ENCODE results near the gene RNASE9. TPM values are rescaled to one million over a fixed set of nuclear protein-coding genes. Genes with fewer than 3 reads are reported as not detected.
"Not testable (repeated sequence)": the region's sequence is repeated elsewhere in the genome, so short reads cannot be mapped to it uniquely, and the experiment has no call there.

Gene RNASE9
- total RNA-seq, 4 donors from 2014 or later: not detected

DNA sequence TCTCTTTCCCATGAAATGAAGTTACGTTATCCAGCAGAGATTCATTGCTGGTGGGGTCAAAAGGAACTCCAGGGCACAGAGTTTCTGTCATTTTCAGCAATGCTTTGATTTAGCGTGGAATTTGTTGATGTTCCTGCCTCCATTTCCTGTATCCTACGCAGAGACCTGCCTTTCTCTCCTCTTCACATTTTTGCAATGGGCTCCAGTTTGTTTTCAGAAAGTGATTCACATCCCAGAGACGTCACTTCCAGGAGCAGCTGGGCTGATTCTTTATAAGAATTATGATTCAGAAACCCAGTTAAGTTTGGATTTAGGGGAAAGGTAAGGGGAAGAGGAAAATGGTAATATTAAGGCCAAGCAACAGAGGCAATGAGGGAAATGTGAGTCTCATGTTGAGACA lies 43.9 kb downstream of the RNASE9 start:
- DNase-seq (ENCODE audit: extremely low spot score): no peak
- H3K9me3 ChIP-seq: peaks cover 0 to 3% (median 0%) of the 10 kb centered on the region in 4 donors
- peaks cover 0 to 12% (median 0%) of the 10 kb centered on the region in 4 donors for H3K27me3 ChIP-seq
- no peaks in the 10 kb centered on the region for H3K36me3 ChIP-seq
- TF ChIP-seq POLR2A (IDR thresholded peaks at IDR 0.05; ENCODE audit: low read depth) (no peak), POLR2AphosphoS5 (IDR thresholded peaks at IDR 0.05) (no peak), EP300 (IDR thresholded peaks at IDR 0.05) (no peak)
- TF ChIP-seq, protein P1, sequence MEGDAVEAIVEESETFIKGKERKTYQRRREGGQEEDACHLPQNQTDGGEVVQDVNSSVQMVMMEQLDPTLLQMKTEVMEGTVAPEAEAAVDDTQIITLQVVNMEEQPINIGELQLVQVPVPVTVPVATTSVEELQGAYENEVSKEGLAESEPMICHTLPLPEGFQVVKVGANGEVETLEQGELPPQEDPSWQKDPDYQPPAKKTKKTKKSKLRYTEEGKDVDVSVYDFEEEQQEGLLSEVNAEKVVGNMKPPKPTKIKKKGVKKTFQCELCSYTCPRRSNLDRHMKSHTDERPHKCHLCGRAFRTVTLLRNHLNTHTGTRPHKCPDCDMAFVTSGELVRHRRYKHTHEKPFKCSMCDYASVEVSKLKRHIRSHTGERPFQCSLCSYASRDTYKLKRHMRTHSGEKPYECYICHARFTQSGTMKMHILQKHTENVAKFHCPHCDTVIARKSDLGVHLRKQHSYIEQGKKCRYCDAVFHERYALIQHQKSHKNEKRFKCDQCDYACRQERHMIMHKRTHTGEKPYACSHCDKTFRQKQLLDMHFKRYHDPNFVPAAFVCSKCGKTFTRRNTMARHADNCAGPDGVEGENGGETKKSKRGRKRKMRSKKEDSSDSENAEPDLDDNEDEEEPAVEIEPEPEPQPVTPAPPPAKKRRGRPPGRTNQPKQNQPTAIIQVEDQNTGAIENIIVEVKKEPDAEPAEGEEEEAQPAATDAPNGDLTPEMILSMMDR (IDR thresholded peaks at IDR 0.05): no peak
- intact Hi-C loops (cut with DNase I): no loop called here
- H3K27ac ChIP-seq (replicated peaks in 1 of 4): no peak overlapping the region
- 53% methylated on average over 4 of the region's 4 CpGs for WGBS
- no peak overlapping the region for H3K4me3 ChIP-seq
- no peaks in the 10 kb centered on the region for H3K4me1 ChIP-seq

DNA sequence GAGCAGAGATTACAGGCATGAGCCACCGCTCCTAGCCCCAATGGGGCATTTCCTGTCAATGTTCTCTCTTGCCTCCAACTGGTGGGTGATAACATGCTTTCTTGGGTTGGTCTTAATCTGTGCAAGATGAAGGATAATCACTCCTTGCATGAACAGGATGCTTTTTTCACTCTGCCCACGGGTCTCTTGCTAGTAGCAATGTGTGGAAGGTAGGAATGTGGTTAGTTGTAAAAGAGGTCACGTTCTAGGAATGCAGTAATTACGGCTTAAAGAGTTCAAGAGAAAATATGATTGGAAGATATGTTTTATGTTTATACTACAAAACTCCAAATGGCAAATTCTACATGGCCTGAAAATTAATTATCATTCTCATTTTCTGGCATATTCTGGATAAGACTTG lies 45.0 kb downstream of the RNASE9 start:
- Histone ChIP-seq H3K4me3 (no peak overlapping the region), H3K27ac (replicated peaks in 1 of 4) (no peak overlapping the region), H3K36me3 (no peaks in the 10 kb centered on the region), H3K4me1 (no peaks in the 10 kb centered on the region), H3K9me3 (peaks cover 0 to 3% (median 0%) of the 10 kb centered on the region in 4 donors), H3K27me3 (peaks cover 0 to 12% (median 0%) of the 10 kb centered on the region in 4 donors)
- intact Hi-C loops (cut with DNase I): no loop called here
- 84% methylated on average over 4 of the region's 4 CpGs for WGBS
- TF ChIP-seq POLR2AphosphoS5 (IDR thresholded peaks at IDR 0.05) (no peak), POLR2A (IDR thresholded peaks at IDR 0.05; ENCODE audit: low read depth) (no peak)
- TF ChIP-seq, protein P1 (IDR thresholded peaks at IDR 0.05): no peak
- no peak for DNase-seq (ENCODE audit: extremely low spot score)

DNA sequence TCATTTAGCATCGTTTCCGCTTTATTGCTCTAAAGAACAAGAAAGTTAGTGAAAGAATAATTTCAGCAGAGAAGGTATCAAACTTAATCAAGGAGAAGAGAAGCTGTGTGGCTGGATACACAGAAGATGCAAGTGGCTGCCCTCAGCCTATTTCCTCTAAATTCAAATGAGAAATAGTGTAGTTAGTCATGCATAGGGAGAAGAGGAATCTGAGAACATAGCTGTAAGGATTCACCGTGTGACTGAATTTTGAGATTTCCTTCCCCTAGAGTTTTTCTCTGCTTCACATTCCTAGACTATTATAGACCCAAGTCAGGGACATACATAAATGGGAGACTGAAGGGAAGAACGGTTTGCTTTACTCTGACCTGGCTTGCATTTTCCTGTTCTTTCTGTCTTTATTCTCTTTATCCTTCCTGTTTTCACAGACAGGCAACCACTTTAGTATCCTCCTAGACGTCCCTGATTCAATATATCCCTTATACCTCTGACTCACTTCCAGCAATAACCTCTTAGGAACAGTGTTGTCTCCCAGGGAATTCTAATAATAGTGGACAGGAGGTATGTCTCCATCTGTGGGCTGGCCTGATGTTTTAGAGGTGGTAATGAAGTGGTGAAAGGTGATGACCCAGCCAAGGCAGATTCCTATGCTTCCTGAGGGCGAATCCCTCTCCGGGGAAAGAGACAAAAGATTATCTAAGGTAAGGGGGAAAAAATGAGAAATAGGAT lies 48.5 kb downstream of the RNASE9 start:
- WGBS: 65% methylated on average over 7 of the region's 7 CpGs
- Histone ChIP-seq H3K27ac (replicated peaks in 1 of 4) (no peak overlapping the region), H3K9me3 (no peaks in the 10 kb centered on the region), H3K36me3 (no peaks in the 10 kb centered on the region), H3K4me1 (no peaks in the 10 kb centered on the region), H3K27me3 (peaks cover 0 to 12% (median 0%) of the 10 kb centered on the region in 4 donors), H3K4me3 (no peak overlapping the region)
- no peak for TF ChIP-seq POLR2A (IDR thresholded peaks at IDR 0.05; ENCODE audit: low read depth)
- TF ChIP-seq EP300 (IDR thresholded peaks at IDR 0.05): no peak
- TF ChIP-seq, protein P1 (IDR thresholded peaks at IDR 0.05): no peak
- no peak for TF ChIP-seq POLR2AphosphoS5 (IDR thresholded peaks at IDR 0.05)
- DNase-seq (ENCODE audit: extremely low spot score): no peak
- intact Hi-C loops (cut with DNase I): no loop called here

DNA sequence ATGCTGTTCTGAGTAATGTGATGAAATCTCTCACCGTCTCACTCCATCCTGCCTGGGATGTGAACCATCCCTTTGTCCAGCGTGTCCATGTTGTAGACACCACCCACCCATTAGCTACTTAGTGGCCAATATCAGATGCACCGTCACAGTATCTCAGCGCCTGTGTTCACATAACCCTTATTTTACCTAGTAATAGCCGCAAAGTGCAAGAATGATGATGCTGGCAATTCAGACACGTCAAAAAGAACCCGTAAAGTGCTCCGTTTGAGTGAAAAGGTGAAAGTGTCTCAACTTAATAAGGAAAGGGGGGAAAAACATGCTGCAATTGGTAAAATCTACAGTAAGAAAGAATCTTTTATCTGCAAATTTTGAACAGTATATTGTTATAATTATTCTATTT lies 52.5 kb downstream of the RNASE9 start:
- H3K27ac ChIP-seq (replicated peaks in 1 of 4): no peak overlapping the region
- no peaks in the 10 kb centered on the region for H3K9me3 ChIP-seq
- H3K36me3 ChIP-seq: no peaks in the 10 kb centered on the region
- H3K27me3 ChIP-seq: no peaks in the 10 kb centered on the region
- no peak for DNase-seq (ENCODE audit: extremely low spot score)
- intact Hi-C loops (cut with DNase I): no loop called here
- WGBS: 87% methylated on average over 8 of the region's 8 CpGs
- TF ChIP-seq POLR2AphosphoS5 (IDR thresholded peaks at IDR 0.05): no peak
- TF ChIP-seq, protein P1 (IDR thresholded peaks at IDR 0.05): no peak
- no peak for TF ChIP-seq POLR2A (IDR thresholded peaks at IDR 0.05; ENCODE audit: low read depth)
- TF ChIP-seq EP300 (IDR thresholded peaks at IDR 0.05): no peak
- H3K4me3 ChIP-seq: no peak overlapping the region
- H3K4me1 ChIP-seq: no peaks in the 10 kb centered on the region

DNA sequence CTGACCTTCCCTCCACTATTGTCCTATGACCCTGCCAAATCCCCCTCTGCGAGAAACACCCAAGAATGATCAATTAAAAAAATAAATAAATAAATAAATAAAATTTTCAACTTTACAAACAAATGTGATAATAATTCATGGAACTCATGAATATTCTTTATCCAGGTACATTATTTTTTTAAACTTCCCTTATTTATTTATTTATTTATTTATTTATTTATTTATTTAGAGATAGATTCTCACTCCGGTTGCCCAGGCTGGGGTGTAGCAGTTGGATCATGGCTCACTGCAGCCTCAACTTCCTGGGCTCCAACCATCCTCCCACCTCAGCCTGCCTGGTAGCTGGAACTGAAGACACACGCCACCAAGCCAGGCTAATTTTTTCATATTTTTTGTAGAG lies 53.3 kb downstream of the RNASE9 start:
- H3K27me3 ChIP-seq; H3K9me3 ChIP-seq; intact Hi-C loops (cut with DNase I); H3K4me3 ChIP-seq; H3K27ac ChIP-seq (replicated peaks in 1 of 4); DNase-seq (ENCODE audit: extremely low spot score); H3K36me3 ChIP-seq; H3K4me1 ChIP-seq: not testable (repeated sequence)
- 92% methylated on average over 3 of the region's 3 CpGs for WGBS

DNA sequence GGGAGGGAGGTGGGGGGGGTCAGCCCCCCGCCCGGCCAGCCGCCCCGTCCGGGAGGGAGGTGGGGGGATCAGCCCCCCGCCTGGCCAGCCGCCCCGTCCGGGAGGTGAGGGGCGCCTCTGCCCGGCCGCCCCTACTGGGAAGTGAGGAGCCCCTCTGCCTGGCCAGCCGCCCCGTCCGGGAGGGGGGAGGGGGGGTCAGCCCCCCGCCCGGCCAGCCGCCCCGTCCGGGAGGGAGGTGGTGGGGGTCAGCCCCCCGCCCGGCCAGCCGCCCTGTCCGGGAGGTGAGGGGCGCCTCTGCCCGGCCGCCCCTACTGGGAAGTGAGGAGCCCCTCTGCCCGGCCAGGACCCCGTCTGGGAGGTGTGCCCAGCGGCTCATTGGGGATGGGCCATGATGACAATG lies 54.1 kb downstream of the RNASE9 start:
- no CpG with 5 or more reads among the region's 30 CpGs for WGBS
- H3K4me3 ChIP-seq; intact Hi-C loops (cut with DNase I); H3K36me3 ChIP-seq; H3K27ac ChIP-seq (replicated peaks in 1 of 4); H3K27me3 ChIP-seq; H3K9me3 ChIP-seq; DNase-seq (ENCODE audit: extremely low spot score); H3K4me1 ChIP-seq: not testable (repeated sequence)

DNA sequence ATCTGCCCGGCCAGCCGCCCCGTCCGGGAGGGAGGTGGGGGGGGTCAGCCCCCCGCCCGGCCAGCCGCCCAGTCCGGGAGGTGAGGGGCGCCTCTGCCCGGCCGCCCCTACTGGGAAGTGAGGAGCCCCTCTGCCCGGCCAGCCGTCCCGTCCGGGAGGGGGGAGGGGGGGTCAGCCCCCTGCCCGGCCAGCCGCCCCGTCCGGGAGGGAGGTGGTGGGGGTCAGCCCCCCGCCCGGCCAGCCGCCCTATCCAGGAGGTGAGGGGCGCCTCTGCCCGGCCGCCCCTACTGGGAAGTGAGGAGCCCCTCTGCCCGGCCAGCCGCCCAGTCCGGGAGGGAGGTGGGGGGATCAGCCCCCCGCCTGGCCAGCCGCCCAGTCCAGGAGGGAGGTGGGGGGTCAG lies 54.6 kb downstream of the RNASE9 start:
- 96% methylated on average over 14 of the region's 30 CpGs for WGBS
- DNase-seq (ENCODE audit: extremely low spot score); H3K4me3 ChIP-seq; intact Hi-C loops (cut with DNase I); H3K9me3 ChIP-seq; H3K27ac ChIP-seq (replicated peaks in 1 of 4); H3K27me3 ChIP-seq; H3K4me1 ChIP-seq; H3K36me3 ChIP-seq: not testable (repeated sequence)

All from esophagus muscularis mucosa (tissue), 4 donors.